Ishikawa (cell line): ENCODE measurements around the gene CNNM4.

ENCODE experiments used
- CEBPB ChIP-seq: IDR thresholded peaks from 2 replicates; pipeline ENCODE4 v1.6.1; 2012
- EP300 ChIP-seq: IDR thresholded peaks from 2 replicates; pipeline ENCODE4 v1.6.1; 2012; ENCODE audit warnings: borderline replicate concordance
- TAF1 ChIP-seq: IDR thresholded peaks from 2 replicates; pipeline ENCODE4 v1.6.1; 2012; ENCODE audit warnings: low read depth, mild to moderate bottlenecking
- TCF12 ChIP-seq: IDR thresholded peaks from 2 replicates; pipeline ENCODE4 v1.6.1; 2012; ENCODE audit warnings: low read depth
- ZBTB7A ChIP-seq: IDR thresholded peaks from 2 replicates; pipeline ENCODE4 v1.6.1; 2012; ENCODE audit warnings: low read depth
- TF ChIP-seq, protein P1 (sequence below): IDR thresholded peaks from 2 replicates; pipeline ENCODE4 v1.6.1; 2012; ENCODE audit warnings: low read depth, mild to moderate bottlenecking
- TF ChIP-seq, protein P2 (sequence below): IDR thresholded peaks from 2 replicates; pipeline ENCODE4 v1.6.1; 2012

DNA sequence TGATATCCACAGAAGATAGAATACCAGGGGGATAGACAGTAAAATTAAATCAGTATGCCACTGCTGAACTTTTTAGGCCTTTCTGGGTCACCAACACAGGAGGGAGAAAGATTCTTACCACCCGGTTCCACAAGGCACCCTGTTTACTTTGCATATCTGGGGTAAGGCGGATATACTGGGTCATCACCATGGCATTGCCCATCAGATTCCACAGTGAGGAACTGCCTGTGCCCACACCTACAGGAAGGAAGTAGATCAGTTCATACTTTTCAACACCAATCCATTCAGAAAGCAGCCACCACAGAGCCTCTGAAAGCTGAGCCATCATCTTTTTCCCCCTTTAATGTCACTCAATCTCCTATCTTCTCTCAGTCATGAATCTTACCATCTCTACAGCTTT is 22.9 kb upstream of the CNNM4 start:
- no peak for TF ChIP-seq ZBTB7A
- TF ChIP-seq TAF1, result no peak
- TF ChIP-seq, protein P1, sequence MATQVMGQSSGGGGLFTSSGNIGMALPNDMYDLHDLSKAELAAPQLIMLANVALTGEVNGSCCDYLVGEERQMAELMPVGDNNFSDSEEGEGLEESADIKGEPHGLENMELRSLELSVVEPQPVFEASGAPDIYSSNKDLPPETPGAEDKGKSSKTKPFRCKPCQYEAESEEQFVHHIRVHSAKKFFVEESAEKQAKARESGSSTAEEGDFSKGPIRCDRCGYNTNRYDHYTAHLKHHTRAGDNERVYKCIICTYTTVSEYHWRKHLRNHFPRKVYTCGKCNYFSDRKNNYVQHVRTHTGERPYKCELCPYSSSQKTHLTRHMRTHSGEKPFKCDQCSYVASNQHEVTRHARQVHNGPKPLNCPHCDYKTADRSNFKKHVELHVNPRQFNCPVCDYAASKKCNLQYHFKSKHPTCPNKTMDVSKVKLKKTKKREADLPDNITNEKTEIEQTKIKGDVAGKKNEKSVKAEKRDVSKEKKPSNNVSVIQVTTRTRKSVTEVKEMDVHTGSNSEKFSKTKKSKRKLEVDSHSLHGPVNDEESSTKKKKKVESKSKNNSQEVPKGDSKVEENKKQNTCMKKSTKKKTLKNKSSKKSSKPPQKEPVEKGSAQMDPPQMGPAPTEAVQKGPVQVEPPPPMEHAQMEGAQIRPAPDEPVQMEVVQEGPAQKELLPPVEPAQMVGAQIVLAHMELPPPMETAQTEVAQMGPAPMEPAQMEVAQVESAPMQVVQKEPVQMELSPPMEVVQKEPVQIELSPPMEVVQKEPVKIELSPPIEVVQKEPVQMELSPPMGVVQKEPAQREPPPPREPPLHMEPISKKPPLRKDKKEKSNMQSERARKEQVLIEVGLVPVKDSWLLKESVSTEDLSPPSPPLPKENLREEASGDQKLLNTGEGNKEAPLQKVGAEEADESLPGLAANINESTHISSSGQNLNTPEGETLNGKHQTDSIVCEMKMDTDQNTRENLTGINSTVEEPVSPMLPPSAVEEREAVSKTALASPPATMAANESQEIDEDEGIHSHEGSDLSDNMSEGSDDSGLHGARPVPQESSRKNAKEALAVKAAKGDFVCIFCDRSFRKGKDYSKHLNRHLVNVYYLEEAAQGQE, result no peak
- TF ChIP-seq TCF12, result no peak
- no peak for TF ChIP-seq EP300
- TF ChIP-seq, protein P2, sequence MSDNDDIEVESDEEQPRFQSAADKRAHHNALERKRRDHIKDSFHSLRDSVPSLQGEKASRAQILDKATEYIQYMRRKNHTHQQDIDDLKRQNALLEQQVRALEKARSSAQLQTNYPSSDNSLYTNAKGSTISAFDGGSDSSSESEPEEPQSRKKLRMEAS, result no peak
- TF ChIP-seq CEBPB, result no peak
